HG02623 (cell line): Measurements from ENCODE around the gene PPP2R3C.
"Not testable (repeated sequence)": the region's sequence is repeated elsewhere in the genome, so short reads cannot be mapped to it uniquely, and the experiment has no call there.

Experiments used
- ATAC-seq: cut with Tn5 transposase; IDR thresholded peaks from one replicate; pipeline ENCODE4 v1.9.1; 2021; ENCODE audit warnings: moderate library complexity; ENCODE audit not compliant: unreplicated experiment

PPP2R3C gene

DNA sequence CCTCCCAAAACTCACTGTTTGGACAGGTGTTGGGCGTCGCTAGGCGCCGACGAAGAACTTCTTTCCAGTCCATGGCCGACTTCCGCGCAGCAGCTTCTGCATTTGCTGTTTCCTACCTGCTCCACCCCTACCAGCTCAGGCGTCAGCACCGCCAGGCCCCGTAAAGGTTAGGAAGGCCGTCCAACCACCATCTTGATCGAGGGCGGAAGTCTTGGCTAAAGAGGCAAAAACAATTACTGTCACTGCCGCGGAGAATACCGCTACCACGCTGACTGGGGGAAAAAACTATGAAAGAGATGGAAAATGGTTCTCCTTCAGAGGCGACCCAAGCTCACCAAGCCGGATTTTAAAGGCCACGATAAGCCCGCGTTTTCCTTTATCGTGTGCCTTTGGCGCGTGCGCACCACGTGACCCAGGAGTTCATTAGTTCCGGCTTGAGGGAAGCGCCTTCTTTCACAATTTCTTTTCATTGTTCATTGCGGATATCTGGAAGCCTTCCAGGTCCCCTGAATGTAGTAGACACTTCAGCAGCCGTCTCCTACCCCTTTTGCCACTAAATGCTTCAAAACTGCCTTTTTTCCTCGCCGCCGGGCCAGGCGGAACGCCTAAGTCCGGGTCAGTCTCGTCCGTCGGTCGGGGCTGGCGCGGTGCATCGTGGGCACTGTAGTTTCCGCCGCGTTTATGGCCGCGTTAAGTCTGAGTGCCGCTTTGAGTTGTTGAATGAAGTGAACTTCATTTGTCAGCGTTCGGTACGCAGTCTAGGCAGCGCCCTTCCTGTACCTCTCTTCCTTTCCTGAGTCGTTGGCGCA, at the start of gene PPP2R3C, which contains the start of gene PRORP:
TSS of gene PPP2R3C (minus strand) at position 104 of the 809 bp plus-strand sequence. CDS start at position 73, 31 bp downstream.
TSS of gene PRORP (plus strand) at position 666 of the 809 bp plus-strand sequence. CDS start 694 bp downstream, outside the sequence.
- peak; percentile 84 for ATAC-seq

DNA sequence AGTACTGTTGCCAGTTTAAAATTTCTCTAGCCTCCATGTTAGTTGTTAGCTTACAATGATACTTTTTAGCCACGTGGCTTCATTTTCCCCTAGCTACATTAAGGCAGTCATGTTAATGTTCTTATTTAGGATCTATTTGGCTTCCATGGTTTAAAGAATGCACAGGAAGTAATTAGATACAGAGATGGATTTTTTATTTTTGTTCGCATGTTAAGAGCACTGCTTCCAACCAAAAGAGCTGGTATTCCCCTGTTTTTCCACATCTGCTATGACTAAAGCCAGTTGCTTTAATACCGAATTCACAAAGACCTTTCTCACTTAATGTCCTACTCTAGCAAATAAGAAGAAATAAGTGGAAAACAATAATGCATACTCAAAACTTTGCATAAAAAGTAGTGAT, 45.7 kb upstream of the PPP2R3C start:
- no peak for ATAC-seq

- ATAC-seq, result no peak
These were observed 43.1 kb upstream of the PPP2R3C start for GRCh38 chr14:35164849-35165248.

GRCh38 chr14:35163384-35163783, 41.6 kb upstream of the PPP2R3C start:
- ATAC-seq, result no peak

- ATAC-seq, result no peak
These were observed 39.4 kb upstream of the PPP2R3C start for GRCh38 chr14:35161231-35161630.

- no peak for ATAC-seq
These were observed 38.1 kb upstream of the PPP2R3C start for GRCh38 chr14:35159742-35160409.

GRCh38 chr14:35158951-35159653, 37.3 kb upstream of the PPP2R3C start:
- no peak for ATAC-seq

DNA sequence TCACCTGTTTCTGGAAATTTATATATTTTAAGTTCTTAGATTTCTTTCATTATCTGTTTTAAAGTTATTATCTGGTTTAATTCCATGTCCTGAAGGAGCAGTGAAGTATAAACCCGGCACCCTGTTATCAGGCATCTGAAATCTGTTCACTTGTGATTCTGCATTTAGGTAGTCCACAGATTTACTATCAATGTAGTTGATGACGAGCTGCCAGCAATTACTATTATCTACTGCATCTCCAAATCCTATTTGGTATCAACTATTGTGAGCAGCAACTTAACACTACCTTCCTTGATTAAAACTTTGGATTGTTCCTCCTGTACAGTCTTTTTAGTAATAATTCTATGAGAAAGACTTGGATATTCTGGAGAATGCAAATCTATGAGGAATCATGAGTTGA, 36.7 kb upstream of the PPP2R3C start:
- ATAC-seq, result no peak

- ATAC-seq, result no peak
These were observed 34.2 kb upstream of the PPP2R3C start for GRCh38 chr14:35155962-35156361.

DNA sequence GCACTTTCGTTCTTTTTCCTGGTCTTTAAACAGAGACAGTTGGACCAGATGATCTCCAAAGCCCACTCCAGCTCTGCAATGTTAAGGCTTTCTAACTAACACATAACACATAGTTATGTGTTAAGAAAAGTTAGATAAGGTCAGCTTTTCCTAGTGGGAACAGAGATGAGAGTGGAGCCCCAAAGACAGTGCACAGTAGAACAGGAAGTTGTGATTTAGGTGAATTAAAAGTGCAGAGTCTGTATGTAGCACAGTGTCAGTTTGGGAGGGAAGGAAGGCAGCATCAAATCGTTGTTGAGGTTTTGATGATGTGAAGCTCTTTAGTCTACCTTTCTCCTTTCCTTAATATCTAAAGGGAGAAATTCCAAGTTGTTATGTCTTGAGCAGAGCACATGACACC, 32.2 kb upstream of the PPP2R3C start:
- ATAC-seq, result no peak

GRCh38 chr14:35152531-35152930, 30.7 kb upstream of the PPP2R3C start:
- ATAC-seq, result not testable (repeated sequence)

DNA sequence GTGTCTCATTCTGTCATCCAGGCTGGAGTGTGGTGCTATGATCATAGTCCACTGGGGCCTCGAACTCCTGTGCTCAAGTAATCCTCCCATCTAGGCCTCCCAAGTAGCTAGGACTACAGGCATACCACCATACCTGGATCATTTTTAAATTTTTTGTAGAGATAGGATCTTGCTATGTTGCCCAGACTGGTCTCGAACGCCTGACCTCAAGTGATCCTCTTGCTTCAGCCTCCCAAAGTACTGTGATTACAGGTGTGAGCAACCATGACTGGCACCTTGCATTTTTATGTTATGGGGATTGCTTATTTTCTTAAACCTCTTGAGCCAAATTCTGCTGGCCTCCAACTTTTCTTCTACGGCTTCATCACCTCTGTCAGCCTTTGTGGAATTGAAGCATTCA, 27.4 kb upstream of the PPP2R3C start:
- ATAC-seq, result no peak

DNA sequence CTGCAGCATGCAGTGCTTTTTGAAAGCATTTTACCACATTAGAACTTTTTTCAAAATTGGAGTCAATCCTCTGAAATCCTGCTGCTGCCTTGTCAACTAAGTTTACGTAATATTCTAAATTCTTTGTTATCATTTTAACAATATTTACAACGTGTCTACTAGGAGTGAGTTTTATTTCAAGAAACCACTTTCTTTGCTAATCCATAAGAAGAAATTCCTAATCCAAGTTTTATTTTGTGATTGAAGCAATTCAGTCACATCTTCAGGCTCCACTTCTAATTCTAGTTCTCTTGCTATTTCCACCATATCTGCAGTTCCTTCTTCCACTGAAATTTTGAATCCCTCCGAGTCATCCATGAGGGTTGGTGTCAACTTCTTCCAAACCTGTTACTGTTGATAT, 25.9 kb upstream of the PPP2R3C start:
- ATAC-seq, result no peak

DNA sequence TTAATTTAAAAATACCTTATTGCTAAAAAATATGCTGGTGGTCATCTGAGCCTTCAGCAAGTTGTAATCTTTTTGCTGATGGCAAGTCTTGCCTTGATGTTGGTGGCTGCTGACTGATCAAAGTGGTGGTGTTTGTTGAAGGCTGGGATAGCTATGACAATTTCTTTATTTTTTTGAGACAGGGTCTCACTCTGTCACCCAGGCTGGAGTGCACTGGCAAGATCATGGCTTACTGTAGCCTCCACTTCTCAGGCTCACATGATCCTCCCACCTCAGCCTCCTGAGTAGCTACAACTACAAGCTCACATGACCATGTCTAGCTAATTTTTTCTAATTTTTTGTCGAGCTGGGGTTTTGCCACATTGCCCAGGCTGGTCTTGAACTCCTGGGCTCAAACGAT, 25.4 kb upstream of the PPP2R3C start:
- no peak for ATAC-seq

GRCh38 chr14:35146711-35147149, 24.9 kb upstream of the PPP2R3C start:
- no peak for ATAC-seq

GRCh38 chr14:35144029-35144428, 22.2 kb upstream of the PPP2R3C start:
- ATAC-seq, result no peak

DNA sequence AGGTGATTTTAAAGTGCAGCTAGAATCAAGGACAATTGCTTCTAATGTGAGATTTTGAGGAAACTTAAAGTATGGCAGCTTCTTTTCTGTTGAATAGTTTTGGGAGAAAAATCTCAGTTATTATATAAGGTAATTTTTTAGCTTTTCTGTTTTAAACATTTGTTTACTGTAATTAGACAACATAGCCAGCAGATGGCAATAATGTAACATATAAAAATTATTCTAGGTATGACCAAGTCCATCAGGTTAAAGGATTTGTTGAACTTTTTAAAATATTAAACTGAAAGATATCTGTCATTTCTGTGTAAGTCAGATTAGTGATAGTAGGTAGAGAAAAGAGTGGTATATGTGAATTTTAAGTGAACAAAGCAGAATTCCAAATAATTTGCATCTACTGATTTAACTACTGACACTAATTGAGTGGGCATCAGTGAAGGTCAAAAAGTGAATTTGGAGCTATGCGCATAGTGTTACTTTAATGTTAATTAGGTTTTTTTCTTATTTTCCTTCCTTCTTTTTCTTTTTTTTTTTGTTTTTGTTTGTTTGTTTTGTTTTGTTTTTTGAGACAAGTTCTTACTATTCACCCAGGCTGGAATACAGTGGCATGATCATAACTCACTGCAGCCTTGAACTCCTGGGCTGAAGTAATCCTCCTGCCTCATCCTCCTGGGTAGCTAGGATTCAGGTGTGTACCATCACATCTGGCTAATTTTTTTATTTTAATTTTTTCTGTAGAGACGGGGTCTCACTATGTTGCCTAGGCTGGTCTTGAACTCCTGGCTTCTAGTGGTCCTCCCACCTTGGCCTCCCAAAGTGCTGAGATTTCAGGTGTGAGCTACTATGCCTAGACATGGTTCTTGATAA, 19.2 kb upstream of the PPP2R3C start:
- ATAC-seq, result no peak

DNA sequence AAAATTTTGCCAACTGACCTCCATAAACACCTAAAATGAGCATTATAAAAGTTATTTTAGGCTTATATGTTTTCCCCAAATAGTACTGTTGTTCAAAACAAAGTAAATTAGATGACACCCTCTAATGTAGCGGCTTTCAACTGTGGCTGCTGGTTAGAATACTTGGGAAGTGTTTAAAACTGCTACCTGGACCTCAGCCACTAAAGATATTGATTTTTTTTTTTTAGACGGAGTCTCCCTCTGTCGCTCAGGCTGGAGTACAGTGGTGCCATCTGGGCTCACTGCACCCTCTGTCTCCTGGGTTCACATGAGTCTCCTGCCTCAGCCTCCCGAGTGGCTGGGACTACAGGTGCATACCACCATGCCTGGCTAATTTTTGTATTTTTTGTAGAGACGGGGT, 16.8 kb upstream of the PPP2R3C start:
- no peak for ATAC-seq

GRCh38 chr14:35134329-35135123, 12.7 kb upstream of the PPP2R3C start:
- no peak for ATAC-seq
